GM21717 (cell line): ENCODE measurements around the gene TRIM65.
A peak's percentile ranks its signal among the peaks of the same experiment; 100 is the strongest.
"Not testable (repeated sequence)": the region's sequence is repeated elsewhere in the genome, so short reads cannot be mapped to it uniquely, and the experiment has no call there.

ENCODE experiments used
- ATAC-seq: cut with Tn5 transposase; IDR thresholded peaks from one replicate; pipeline ENCODE4 v1.9.1; 2021; ENCODE audit warnings: mild to moderate bottlenecking, moderate library complexity; ENCODE audit not compliant: unreplicated experiment

TRIM65 gene

DNA sequence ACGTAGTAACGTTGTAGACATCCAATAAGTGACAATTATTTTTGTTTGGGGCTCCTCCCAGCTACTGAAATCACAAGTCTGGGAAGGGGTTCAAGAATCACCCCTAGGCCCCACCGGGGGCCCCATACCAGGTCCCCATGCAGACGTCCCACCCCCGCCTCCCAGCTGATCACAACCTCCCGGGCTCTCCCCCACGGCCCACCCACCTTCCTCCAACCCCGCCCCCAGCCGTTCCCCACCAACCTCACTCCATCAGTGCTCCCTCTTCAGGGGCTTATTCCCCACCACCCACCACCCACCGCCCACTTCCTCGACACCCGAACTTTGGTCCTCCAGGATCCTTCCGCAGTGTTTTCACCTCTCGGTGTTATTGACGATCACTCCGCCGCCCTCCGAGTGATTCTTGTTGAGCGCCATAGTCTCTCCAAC, 41.9 kb downstream of the TRIM65 start:
- no peak for ATAC-seq

DNA sequence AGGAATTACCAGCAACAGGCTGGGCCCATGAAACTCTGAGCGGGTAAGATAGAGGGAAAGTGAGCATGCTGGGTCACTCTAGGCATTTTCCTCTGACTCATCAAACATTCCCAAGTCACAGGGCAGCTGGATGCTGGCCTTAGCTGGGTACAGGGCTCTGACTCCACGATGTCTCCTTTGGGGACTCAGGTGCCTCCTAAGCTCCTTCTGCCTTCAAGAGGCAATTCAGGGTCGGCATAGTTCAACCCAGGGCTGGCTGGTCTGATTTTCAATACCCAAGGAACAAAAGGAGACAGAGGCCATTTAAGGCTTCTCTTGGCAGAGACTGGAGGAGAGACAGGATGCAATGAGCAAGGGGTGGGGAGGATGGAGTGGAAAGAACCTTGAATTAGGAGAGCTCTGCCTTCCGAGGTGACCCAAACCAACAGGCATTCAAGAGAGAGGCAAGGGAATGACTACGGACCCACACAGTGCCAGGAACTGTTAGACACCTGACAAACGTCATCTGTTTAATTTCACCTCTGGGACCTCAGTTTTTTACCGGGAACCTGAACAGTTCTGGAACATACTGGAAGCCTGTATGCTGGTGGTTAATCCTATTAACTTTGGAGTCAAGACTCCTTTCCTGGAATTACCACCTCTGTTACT, 42.5 kb downstream of the TRIM65 start:
- ATAC-seq: no peak

DNA sequence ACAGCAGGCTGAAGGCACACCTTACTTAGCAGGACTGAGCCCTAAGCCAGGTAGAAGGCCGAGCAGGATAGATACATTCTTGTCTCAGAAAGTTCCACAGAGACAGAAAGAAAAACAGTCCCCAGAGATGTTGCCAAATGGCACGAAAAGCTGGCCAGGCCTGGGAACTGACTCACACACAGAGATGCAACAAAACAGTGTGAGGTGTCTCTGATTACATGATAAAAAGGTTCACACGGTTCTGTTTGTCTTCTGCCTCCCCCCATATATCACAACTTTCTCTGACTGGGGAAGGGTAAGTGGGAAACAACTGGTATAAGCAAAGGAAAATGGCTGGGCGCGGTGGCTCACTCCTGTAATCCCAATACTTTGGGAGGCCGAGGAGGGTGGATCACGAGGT, 43.3 kb downstream of the TRIM65 start:
- no peak for ATAC-seq

DNA sequence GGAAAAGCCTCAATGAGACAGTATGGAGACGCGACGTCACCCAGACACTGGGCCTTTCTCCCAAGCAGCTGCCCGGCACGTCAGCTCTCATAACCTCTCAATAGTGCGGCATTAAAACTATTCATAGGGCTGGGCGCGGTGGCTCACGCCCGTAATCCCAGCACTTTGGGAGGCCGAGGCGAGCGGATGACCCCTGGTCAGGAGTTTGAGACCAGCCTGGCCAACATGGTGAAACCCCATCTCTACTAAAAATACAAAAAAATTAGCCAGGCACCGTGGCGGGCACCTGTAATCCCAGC, 45.1 kb downstream of the TRIM65 start:
- not testable (repeated sequence) for ATAC-seq

GRCh38 chr17:75850928-75851692, 45.6 kb downstream of the TRIM65 start:
- ATAC-seq: no peak

- no peak for ATAC-seq
Measured at GRCh38 chr17:75849724-75850123, 47.0 kb downstream of the TRIM65 start.

DNA sequence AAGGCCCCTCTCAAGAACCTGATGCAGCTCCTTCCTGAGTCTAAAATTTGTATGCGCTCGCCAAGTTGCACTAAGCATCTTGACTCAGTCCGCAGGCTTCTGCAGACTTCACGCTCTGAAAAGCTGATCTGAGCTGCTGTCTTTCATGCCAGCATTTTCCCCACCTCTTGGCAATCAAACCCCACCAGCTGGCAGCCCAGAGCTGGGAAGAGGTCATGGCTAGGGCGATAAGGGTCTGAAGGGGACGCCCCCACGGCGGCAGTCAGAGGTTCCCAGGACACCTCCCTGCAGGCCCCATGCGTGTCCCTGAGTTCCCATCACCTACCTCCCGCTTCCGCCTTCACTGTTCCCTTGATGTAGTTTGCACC, 47.5 kb downstream of the TRIM65 start:
- no peak for ATAC-seq

DNA sequence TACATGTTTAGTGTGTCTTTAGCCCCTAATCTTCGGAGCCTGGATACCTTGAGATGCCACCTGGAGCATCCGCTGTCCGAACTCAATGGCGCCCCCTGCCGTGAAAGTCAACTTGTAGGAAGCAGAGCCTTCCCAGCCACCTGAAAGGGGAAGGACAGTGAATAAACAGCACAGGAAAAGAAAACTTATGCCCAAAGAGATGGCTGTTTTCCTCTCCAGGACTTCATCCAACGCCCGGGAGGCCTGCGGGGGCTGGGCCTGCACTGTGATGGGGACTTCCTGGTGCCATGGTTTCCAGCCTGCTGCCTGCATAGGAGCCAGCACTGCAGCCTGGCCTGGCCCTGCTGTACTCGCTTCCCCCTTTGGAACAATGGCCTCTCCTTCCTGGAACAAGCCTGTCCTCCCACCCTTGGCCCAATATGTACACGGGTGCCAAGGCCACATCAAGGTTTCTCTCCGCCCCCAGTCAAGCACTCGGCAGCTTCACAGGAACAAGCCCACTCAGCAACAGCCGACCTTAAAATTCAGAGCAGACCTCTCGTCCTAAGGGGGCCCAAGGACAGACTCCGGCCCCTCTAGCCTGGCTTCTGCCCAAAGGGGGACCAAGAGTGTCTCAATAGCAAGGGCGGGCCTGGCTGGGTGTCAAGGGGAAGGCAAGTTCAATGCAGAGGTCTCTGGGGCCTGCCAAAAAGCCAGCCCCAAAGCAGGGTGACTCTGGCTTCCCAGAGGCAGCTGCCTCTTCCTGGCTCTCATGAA, 48.0 kb downstream of the TRIM65 start:
- ATAC-seq: no peak

- no peak for ATAC-seq
Measured at GRCh38 chr17:75847614-75848522, 48.9 kb downstream of the TRIM65 start.

DNA sequence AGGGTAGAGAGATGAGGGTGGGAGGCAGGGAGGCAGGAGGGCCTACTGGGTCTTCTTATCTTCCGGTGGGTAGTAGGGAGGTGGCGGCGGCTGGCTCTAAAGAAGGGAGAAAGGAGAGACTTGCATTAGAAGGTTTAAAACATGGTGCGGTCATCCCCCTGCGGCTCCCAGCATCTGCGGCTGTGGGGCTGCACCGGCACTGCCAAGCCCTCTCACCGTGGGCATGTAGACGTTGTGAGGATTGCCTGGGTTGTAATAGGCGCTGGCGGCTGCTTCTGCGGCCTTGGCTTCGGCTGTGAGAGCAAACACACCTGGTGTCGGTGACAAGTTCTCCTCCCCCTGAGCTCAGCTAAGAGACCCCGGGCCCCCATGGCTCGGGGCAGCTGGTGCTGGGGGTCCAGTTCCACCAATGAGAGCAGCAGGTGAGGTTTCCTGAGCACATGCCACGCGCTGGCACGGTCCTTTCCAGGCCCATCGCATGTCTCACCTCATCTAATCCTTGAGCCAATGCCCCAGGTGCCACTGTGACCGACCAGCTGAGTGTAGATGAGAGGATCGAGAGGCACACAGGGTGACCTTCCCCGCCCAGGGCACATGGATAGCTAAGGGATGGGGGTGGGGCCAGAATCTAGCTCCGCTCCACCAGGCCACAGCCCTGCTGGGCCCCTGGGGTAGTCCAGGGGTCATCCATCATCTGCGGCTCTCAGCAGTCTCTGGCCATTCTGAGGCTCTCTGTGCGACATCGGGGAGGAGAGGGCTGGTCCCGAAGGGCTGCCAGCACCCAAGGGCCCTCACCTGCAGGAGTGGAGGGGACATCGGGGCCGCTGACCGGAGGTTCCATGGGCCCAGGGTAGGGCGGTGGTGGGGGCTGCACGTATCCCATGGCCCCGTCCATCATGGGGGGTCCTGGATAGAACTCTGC, 49.8 kb downstream of the TRIM65 start:
- ATAC-seq: no peak

- no peak for ATAC-seq
Measured at GRCh38 chr17:75845933-75846691, 50.6 kb downstream of the TRIM65 start.

DNA sequence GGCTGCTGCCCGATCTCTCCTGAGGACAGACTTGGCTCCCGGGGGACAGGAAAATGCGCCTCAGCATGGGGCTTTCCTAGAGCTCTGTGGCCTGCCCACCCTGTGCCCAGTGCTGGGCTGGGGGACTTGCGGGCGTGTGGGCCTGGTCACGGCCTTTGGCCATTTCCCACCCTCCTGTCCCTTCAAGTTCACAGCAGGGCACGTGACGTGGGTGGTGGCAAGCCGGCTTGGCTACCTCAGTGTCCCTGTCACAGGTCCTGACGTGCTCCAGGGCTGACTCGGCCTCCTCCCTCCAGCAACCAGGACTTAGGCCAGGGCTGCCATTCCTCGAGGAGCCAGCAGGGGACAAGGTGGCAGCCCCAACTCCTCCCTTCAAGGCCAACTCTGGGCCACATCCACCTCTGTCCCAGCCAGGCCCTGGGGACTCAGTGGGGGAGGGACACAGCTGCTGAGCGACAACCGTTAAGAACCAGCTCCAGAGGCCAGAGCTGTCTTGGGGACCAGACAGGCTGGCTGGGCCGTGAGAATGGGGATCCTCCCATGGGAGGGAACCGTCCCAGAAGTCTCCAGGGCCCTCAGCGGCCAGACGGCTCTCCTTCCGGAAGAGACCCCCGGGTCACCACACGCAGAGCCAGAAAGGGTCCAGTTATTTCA, 51.6 kb downstream of the TRIM65 start:
- ATAC-seq: peak; percentile 63

DNA sequence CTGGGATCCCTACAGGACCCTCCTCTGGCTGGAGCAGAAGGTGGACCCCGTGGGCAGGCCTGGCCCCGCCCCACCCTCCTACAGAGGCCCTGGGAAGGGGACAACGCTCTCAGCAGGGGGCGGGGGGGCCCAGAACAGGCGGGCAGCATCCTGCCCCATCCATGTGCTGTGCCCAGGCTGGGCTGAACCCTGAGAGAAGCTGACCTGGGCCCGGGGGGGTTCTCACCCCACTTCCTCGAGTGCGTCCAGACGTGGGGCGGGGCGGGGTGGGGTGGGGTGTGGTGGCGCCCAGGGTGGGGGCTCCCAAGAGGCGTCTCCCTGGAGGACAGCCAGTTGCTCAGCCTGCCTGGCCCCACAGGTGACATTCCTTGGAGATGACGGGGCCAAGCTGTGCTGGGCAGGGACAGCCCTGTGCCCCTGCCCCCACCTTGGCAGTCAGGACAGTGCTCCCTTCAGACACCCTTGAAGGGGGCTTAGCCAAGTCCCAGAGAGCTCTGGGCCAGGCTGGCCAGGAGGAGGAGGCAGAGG, 52.2 kb downstream of the TRIM65 start:
- ATAC-seq: no peak

DNA sequence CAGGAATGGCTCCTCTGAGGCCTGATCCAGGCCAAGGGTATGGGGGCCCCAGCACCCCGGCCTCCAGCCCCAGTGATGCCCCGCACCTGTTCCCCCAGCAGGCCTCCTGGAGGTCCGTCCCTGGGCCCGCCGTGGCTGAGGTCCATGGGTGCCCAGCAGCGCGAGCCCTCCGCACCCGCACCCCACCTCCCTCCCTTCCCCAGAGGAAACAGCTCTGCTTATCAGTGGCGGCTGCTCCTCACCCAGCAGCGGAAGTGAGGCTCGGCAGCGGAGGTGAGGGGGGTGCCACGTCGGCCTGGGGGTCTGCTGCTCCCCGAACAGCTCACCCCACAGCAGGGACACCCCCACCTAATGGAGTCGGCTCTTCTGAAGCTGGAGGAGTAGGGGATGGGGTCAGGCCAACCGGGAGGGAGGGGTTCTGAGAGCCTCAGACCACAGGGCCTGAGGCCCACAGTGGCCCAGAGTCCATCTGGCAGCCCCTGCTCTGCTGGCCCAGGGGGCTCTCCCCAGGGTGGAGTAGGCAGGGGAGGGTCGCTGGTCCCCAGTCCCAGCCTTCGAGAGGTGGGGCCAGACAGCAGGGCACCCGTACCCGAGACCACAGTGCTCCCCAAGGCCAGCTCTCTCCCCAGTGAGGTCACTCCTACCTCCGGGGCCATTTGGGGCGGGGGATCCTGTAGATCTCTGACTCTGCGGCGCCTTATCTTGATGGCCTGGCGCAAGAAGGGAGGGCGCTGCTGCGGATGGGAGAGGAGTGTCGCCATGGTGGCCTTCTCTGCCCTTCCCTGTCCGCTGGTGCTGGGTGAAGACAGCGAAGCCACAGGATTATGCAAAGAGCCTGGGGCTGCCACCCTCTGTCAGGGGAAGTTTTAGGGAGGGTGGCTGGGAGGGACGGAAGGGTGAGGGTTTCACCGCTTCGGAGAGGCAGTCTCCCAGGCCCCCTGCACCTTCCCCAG, 52.9 kb downstream of the TRIM65 start, which contains the start of gene UNC13D:
Gene UNC13D, minus strand, starts transcription at position 828 of the 953 bp plus-strand sequence. Its CDS starts 67 bp downstream, at position 761.
- no peak for ATAC-seq

DNA sequence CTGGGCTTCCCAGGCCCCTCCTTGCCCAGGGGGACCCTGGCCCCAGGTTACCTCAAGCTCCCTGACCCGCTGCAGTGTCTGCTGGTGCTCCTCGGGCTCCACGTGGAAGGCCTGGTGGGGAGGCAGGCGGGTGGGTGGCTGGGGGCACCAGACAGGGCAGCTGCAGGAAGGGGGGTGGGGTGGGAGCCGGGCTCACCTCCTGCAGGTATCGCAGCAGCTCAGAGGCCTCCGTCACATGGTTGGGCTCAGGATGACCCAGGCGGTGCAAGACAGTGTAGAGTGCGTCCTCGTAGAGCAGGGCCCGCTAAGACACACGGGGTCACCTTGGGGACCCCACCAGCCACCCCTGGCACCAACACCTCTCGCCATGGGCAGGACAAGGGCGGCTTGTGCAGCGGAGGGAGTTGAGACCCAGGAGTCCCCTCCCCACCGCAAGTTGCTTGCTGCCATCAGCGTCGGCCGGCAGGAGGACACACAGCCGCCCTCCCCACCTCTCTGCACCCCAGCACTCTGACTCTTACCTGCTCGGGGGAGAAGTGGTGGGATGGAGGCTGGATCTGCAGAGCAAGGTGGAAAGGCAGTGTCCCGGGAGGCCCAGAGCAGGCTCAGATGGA, 53.7 kb downstream of the TRIM65 start:
- ATAC-seq: no peak

GRCh38 chr17:75842411-75842810, 54.3 kb downstream of the TRIM65 start:
- ATAC-seq: no peak

DNA sequence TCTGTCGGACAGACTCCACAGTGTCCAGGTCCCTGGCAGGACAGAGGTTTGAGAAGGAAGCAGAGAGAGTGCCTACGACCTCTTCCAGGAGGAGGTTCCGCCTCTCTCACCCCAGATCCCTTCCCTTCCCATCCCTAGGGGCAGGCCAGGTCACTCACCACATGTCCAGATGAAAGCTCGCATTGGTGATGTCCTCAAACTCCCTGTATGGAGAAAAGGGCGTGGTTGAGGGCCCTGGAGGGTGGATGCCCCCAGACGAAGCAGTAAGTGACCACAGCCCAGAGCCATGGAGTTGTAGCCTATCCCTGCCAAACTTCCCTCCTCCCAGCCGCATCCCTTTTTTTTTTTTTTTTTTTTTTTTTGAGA, 56.0 kb downstream of the TRIM65 start:
- no peak for ATAC-seq
